AG04450 (cell line): Measurements from ENCODE around the gene VMP1. TPM values are rescaled to one million over a fixed set of nuclear protein-coding genes. Genes with fewer than 3 reads are reported as not detected.
"Not testable (repeated sequence)": the region's sequence is repeated elsewhere in the genome, so short reads cannot be mapped to it uniquely, and the experiment has no call there.

Experiments
- CTCF ChIA-PET: fragments of 300-600, 350-600 bp; formaldehyde crosslinking; extraction: SDS; loops from one replicate; lab custom pipeline; 2022; ENCODE audit warnings: antibody characterized with exemption, inconsistent platforms; lab: Charles Lee
- POLR2A ChIA-PET: fragments of 350-600 bp; formaldehyde crosslinking; extraction: SDS; loops from one replicate; lab custom pipeline; 2021; ENCODE audit warnings: antibody characterized with exemption, inconsistent platforms; lab: Yijun Ruan, JAX
- DNase-seq: peaks from one replicate; pipeline ENCODE4 v3.0.0-alpha.2; 2011; ENCODE audit warnings: low read depth, low spot score
- H3K27ac ChIP-seq: one replicate; pipeline ENCODE4 v1.5.1; 2012; ENCODE audit warnings: low read depth, low read length, control low read depth
- H3K27me3 ChIP-seq: one replicate; pipeline ENCODE4 v1.6.0; 2012; ENCODE audit warnings: low read length; ENCODE audit not compliant: control insufficient read depth, insufficient read depth
- H3K4me3 ChIP-seq: 2 replicates; pipeline ENCODE4 v1.5.1; 2011; ENCODE audit warnings: mild to moderate bottlenecking, low read depth, low read length, control low read depth
- H3K9me3 ChIP-seq: 2 replicates; pipeline ENCODE4 v1.5.1; 2012; ENCODE audit warnings: low read length; ENCODE audit not compliant: control insufficient read depth, insufficient read depth
- polyA plus RNA-seq: library from polyadenylated mRNA; depleted of rRNA; stranded (reverse); fragments of >200 nt; gene quantifications from 2 replicates; pipeline ENCODE4 v1.2.3, GENCODE V29; 2011
- TF ChIP-seq, protein P1 (sequence below): IDR thresholded peaks from 2 replicates; pipeline ENCODE4 v1.5.1; 2011; ENCODE audit warnings: low read depth, low read length, control low read depth, inconsistent platforms

Gene VMP1
- polyA plus RNA-seq, 1 experiment, result 196 TPM

DNA sequence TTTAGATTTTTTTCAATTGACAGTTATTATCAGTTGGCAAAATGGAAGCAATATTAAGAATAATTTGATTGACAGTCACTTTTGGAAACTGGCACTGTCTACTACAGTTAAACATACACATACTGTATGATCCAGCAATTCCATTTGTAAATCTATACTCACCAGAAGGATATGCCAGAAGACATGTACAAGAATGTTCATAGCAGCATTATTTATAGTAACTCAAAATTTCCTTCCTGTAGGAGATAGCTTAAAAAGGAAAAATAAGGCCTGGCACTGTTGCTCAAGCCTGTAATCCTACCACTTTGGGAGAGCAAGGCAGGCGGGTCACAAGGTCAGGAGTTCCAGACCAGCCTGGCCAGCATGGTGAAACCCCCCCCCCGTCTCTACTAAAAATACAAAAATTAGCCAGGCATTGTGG, 89.3 kb downstream of the VMP1 start:
- no peak for DNase-seq
- TF ChIP-seq, protein P1, sequence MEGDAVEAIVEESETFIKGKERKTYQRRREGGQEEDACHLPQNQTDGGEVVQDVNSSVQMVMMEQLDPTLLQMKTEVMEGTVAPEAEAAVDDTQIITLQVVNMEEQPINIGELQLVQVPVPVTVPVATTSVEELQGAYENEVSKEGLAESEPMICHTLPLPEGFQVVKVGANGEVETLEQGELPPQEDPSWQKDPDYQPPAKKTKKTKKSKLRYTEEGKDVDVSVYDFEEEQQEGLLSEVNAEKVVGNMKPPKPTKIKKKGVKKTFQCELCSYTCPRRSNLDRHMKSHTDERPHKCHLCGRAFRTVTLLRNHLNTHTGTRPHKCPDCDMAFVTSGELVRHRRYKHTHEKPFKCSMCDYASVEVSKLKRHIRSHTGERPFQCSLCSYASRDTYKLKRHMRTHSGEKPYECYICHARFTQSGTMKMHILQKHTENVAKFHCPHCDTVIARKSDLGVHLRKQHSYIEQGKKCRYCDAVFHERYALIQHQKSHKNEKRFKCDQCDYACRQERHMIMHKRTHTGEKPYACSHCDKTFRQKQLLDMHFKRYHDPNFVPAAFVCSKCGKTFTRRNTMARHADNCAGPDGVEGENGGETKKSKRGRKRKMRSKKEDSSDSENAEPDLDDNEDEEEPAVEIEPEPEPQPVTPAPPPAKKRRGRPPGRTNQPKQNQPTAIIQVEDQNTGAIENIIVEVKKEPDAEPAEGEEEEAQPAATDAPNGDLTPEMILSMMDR, result no peak
- POLR2A ChIA-PET, result no interaction called here
- H3K27ac ChIP-seq, result no peak overlapping the region
- H3K9me3 ChIP-seq, result no peaks in the 10 kb centered on the region
- no peak overlapping the region for H3K4me3 ChIP-seq
- CTCF ChIA-PET, result no interaction called here
- H3K27me3 ChIP-seq, result no peaks in the 10 kb centered on the region

DNA sequence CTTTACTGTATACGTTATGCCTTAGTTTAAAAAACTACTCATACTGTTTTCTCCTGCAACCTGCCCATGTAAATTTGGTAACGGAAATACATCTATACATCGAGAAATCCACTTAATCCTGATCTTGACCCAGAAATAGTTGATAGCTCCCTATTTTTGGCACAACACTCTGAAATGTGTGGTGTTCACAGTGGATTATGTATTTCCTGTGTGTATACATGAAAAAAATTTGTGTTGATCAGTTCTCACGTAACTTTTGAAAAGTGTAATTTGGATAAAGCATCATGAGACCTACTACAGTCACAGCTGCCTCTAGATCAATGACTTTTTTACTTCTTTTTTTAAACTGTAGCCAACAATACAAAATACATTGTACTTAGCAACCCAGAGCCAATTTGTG, 90.7 kb downstream of the VMP1 start:
- no peak for DNase-seq
- no peaks in the 10 kb centered on the region for H3K27me3 ChIP-seq
- TF ChIP-seq, protein P1, result no peak
- CTCF ChIA-PET, result interaction anchor here (1.5 kb wide), 1 partner anchor 24 kb away, joined by 4 read pairs; no protein-coding TSS in a partner anchor
- POLR2A ChIA-PET, result no interaction called here
- no peaks in the 10 kb centered on the region for H3K9me3 ChIP-seq
- H3K4me3 ChIP-seq, result no peak overlapping the region
- H3K27ac ChIP-seq, result no peak overlapping the region

- CTCF ChIA-PET, result no interaction called here
- H3K4me3 ChIP-seq, result no peak overlapping the region
- DNase-seq, result no peak
- H3K9me3 ChIP-seq, result no peaks in the 10 kb centered on the region
- POLR2A ChIA-PET, result no interaction called here
- no peaks in the 10 kb centered on the region for H3K27me3 ChIP-seq
- no peak overlapping the region for H3K27ac ChIP-seq
- TF ChIP-seq, protein P1, result no peak
These were observed 93.1 kb downstream of the VMP1 start for GRCh38 chr17:59800530-59800942.

DNA sequence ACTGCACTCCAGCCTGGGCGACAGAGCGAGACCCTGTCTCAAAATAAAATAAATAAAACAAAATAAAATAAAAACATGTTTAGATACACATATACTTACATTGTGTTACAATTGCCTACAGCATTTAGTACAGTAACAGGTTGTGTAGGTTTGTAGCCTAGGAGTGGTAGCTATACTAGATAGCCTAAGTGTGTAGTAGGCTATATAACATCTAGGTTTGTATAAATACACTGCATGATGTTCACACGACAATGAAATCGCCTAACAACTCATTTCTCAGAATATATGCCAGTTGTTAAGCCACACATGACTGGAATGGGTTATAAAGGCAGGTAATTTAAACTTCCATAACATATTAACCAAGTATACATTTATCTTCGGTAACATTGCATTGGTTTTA, 94.7 kb downstream of the VMP1 start:
- no peaks in the 10 kb centered on the region for H3K27me3 ChIP-seq
- TF ChIP-seq, protein P1, result no peak
- CTCF ChIA-PET, result no interaction called here
- POLR2A ChIA-PET, result no interaction called here
- no peak overlapping the region for H3K27ac ChIP-seq
- no peak for DNase-seq
- H3K4me3 ChIP-seq, result no peak overlapping the region
- H3K9me3 ChIP-seq, result no peaks in the 10 kb centered on the region

- H3K27me3 ChIP-seq, result no peaks in the 10 kb centered on the region
- DNase-seq, result no peak
- no peak overlapping the region for H3K4me3 ChIP-seq
- no peaks in the 10 kb centered on the region for H3K9me3 ChIP-seq
- ChIA-PET CTCF (interaction anchor here (0.6 kb wide), 1 partner anchor 30 kb away, joined by 3 read pairs; no protein-coding TSS in a partner anchor), POLR2A (interaction anchor here (0.7 kb wide), 1 partner anchor 16 kb away, joined by 3 read pairs; no protein-coding TSS in a partner anchor)
- TF ChIP-seq, protein P1, result no peak
- no peak overlapping the region for H3K27ac ChIP-seq
These were observed 97.5 kb downstream of the VMP1 start for GRCh38 chr17:59804901-59805465.

DNA sequence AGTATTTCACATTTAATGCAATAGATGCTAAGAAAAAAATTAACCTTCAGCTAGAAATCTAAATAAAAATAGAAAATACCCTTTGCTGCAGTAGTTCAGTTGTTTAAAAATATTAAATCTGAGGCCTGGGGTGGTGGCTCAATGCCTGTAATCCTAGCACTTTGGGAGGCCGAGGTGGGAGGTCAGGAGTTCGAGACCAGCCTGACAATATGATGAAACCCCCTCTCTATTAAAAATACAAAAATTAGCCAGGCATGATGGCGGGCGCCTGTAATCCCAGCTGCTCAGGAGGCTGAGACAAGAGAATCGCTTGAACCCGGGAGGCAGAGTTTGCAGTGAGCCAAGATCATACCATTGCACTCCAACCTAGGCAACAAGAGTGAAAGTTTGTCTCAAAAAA, 98.9 kb downstream of the VMP1 start:
- POLR2A ChIA-PET, result interaction anchor here (1.1 kb wide), 1 partner anchor 20 kb away, joined by 4 read pairs; no protein-coding TSS in a partner anchor
- H3K4me3 ChIP-seq, H3K27ac ChIP-seq, H3K27me3 ChIP-seq, DNase-seq, CTCF ChIA-PET, H3K9me3 ChIP-seq: not testable (repeated sequence)
